Retinal pigment epithelial cell (primary cell): ENCODE results near the gene TRIM13.

ENCODE experiments used
- DNase-seq: peaks from one replicate; pipeline ENCODE4 v3.0.0-alpha.2; 2010; ENCODE audit warnings: low read depth
- H3K4me3 ChIP-seq: 2 replicates; pipeline ENCODE4 v1.5.1; 2011; ENCODE audit warnings: mild to moderate bottlenecking, low read length, control low read depth, moderate library complexity
- TF ChIP-seq, protein P1 (sequence below): conservative IDR thresholded peaks from 2 replicates; pipeline ENCODE4 v1.5.1; 2011; ENCODE audit warnings: low read depth, low read length, control low read depth, inconsistent platforms

Gene TRIM13

GRCh38 chr13:50014386-50014785 lies 17.5 kb downstream of the TRIM13 start:
- DNase-seq: no peak
- TF ChIP-seq, protein P1, sequence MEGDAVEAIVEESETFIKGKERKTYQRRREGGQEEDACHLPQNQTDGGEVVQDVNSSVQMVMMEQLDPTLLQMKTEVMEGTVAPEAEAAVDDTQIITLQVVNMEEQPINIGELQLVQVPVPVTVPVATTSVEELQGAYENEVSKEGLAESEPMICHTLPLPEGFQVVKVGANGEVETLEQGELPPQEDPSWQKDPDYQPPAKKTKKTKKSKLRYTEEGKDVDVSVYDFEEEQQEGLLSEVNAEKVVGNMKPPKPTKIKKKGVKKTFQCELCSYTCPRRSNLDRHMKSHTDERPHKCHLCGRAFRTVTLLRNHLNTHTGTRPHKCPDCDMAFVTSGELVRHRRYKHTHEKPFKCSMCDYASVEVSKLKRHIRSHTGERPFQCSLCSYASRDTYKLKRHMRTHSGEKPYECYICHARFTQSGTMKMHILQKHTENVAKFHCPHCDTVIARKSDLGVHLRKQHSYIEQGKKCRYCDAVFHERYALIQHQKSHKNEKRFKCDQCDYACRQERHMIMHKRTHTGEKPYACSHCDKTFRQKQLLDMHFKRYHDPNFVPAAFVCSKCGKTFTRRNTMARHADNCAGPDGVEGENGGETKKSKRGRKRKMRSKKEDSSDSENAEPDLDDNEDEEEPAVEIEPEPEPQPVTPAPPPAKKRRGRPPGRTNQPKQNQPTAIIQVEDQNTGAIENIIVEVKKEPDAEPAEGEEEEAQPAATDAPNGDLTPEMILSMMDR: no peak
- H3K4me3 ChIP-seq: no peak overlapping the region

DNA sequence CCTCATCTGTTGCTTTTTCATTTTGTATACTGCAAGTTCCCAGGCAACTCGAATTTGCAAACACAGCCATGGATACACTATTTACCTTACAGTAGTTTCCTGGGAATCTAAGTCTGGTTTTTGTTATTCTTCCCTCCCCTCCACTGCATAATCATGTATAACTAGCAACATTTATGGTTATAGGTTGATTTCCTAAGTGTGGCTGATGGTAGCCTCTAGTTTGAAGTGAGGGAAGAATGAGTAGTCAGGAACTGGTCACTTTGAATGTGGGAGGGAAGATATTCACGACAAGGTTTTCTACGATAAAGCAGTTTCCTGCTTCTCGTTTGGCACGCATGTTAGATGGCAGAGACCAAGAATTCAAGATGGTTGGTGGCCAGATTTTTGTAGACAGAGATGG lies 18.4 kb downstream of the TRIM13 start, which contains the start of gene KCNRG:
Gene KCNRG (plus strand): TSS at position 187 of the 400 bp plus-strand sequence. CDS start 50 bp downstream, at position 237.
- no peak for DNase-seq
- H3K4me3 ChIP-seq: no peak within 1 kb of the TSS
- TF ChIP-seq, protein P1: no peak

DNA sequence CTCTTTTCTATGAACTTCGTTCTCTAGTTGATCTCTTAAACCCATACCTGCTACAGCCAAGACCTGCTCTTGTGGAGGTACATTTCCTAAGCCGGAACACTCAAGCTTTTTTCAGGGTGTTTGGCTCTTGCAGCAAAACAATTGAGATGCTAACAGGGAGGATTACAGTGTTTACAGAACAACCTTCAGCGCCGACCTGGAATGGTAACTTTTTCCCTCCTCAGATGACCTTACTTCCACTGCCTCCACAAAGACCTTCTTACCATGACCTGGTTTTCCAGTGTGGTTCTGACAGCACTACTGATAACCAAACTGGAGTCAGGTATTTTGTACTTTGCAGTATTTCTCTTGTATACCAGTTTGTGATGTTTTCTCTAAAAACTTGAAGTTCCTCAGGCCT lies 18.9 kb downstream of the TRIM13 start:
- TF ChIP-seq, protein P1: no peak
- no peak overlapping the region for H3K4me3 ChIP-seq
- DNase-seq: no peak

GRCh38 chr13:50016444-50016843 lies 19.6 kb downstream of the TRIM13 start:
- H3K4me3 ChIP-seq: no peak overlapping the region
- TF ChIP-seq, protein P1: no peak
- DNase-seq: no peak

GRCh38 chr13:50017819-50018218 lies 21.0 kb downstream of the TRIM13 start:
- no peak for DNase-seq
- H3K4me3 ChIP-seq: no peak overlapping the region
- TF ChIP-seq, protein P1: no peak

DNA sequence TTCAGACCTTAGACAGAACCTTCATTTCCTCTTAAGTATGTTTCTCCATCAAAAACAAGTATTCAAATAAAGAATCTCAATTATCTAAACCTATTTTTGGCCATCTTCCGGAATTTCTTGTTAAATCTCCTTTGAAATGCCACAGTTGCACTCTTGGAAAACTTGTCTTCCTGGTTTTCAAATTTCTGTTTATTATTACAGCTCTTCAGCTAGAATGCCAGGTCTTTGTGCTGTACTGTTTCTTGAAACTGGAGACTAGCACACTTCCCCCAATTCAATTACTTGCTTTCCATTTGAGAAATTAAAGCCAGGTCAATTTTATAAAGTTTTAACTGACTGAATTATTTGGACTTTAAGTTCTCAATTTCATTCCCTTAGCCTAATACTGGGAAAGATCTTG lies 28.6 kb downstream of the TRIM13 start:
- H3K4me3 ChIP-seq: no peak overlapping the region
- no peak for DNase-seq
- TF ChIP-seq, protein P1: no peak

GRCh38 chr13:50026788-50027473 lies 30.1 kb downstream of the TRIM13 start:
- no peak for DNase-seq
- TF ChIP-seq, protein P1: no peak
- no peak overlapping the region for H3K4me3 ChIP-seq
